Inferior parietal cortex (tissue), 1 donor: ENCODE data around the gene MIA2.
"Not testable (repeated sequence)": the region's sequence is repeated elsewhere in the genome, so short reads cannot be mapped to it uniquely, and the experiment has no call there.

Experiments
- DNase-seq: peaks from one replicate; pipeline ENCODE4 v3.0.0-alpha.2; 2016; ENCODE audit errors: extremely low spot score

Gene MIA2

GRCh38 chr14:39322807-39323206 is 89.1 kb downstream of the MIA2 start:
- no peak for DNase-seq

- no peak for DNase-seq
These were observed 90.4 kb downstream of the MIA2 start for GRCh38 chr14:39324097-39324496.

GRCh38 chr14:39339003-39339402 is 105.3 kb downstream of the MIA2 start:
- DNase-seq, result no peak

DNA sequence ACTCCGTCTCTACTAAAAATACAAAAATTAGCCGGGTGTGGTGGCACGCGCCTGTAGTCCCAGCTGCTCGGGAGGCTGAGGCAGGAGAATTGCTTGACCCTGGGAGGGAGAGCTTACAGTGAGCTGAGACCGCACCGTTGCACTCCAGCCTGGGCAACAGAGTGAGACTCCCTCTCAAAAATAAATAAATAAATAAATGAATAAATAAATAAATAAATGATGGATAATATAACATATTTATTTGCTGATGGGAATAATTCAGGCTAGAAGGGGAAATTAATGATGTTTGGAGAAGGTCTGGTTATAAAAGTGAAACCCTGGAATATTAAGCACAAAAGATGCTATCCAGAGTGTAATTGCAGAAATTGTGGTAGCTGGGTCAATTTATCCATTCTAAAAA is 107.4 kb downstream of the MIA2 start:
- DNase-seq, result not testable (repeated sequence)

DNA sequence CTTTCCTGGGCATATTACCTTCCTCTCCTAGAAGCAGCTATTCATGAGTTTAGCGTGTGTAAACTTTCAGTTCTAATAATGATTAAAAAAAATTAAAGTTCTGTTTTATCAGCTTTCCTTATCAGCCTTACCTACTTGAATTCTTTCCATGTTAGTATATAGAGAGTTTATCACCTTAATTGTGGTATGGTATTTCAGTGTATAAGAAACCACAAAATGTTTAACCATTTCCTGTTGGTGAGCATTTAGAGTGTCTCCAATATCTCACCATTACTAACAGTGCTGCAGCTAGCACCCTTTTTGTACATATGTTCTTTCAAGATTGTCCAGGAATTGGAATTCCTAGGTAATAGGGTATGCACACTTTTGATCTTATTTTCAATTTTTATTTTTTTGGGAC is 109.1 kb downstream of the MIA2 start:
- no peak for DNase-seq

DNA sequence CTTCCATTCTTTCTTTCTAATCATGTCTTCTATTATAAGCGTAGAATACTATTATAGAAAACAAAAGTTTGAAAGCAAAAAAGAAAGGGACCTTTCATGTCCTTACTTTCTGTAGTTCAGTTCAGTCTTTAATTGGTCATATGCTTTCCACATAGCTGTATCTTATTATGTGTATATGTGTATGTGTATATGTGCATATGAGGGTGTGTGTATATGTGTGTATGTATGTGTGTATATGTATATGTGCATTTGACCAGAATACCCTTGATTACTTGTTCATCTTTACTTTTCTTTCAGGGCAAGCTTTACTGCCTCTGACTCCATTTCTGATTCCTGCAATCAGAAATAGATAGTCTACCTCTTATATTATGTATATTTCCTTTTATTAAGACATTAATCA is 109.9 kb downstream of the MIA2 start:
- DNase-seq, result no peak

DNA sequence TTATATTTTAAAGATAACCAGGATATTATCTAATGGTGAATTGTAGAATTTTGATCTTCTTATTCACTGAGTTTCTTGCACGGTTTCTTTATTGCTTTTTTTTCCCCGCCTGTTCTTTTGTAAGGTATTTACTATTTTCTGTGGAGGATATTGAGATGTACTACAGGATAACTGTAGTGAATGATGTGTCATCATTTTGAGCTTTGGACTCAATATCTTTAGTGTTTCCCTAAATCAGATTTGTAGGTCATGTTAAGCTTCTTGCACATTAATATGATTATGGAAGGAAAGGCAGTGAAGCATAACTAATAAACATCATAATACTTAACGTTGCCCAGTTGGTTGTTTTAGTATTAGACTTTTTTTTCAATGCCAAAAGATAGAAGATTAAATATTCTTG is 117.2 kb downstream of the MIA2 start:
- no peak for DNase-seq

DNA sequence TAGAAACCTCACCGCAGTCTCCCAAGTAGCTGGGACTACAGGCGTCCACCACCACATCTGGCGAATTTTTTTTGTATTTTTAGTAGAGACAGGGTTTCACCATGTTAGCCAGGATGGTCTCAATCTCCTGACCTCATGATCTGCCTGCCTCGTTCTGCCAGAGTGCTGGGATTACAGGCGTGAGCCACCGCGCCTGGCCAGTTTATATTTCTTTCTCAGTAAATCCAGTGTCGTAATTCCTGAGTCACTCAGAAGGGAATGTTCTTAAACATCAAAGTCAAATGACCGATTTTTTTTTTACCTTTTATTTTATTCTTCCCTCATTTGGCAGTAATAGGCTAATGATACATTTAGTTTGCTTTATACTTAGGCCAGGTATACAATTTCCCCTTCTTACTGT is 118.0 kb downstream of the MIA2 start:
- no peak for DNase-seq

DNA sequence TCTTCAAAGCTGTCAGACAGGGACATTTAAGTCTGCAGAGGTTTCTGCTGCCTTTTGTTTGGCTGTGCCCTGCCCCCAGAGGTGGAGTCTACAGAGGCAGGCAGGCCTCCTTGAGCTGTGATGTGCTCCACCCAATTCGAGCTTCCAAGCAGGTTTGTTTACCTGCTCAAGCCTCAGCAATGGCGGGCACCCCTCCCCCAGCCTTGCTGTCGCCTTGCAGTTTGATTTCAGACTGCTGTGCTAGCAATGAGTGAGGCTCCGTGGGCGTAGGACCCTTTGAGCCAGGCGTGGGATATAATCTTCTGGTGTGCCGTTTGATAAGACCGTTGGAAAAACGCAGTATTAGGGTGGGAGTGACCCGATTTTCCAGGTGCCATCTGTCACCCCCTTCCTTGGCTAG is 125.4 kb downstream of the MIA2 start:
- DNase-seq, result not testable (repeated sequence)

DNA sequence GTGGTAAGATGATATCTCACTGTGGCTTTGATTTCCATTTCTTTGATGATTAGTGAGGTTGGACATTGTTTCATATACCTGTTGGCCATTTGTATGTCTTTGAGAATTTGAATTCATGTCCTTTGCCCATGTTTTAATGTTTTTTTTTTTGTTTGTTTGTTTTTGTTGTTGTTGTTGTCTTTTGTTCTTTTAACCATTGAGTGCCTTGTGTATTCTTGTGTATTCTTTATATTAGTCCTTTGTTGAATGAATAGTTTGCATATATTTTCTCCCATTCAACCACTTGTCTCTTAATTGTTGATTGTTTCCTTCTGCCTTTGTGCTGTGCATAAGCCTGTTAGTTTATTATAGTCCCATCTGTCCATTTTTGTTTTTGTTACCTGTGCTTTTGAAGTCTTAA is 126.6 kb downstream of the MIA2 start:
- DNase-seq, result no peak

- not testable (repeated sequence) for DNase-seq
These were observed 127.8 kb downstream of the MIA2 start for GRCh38 chr14:39361556-39361955.

DNA sequence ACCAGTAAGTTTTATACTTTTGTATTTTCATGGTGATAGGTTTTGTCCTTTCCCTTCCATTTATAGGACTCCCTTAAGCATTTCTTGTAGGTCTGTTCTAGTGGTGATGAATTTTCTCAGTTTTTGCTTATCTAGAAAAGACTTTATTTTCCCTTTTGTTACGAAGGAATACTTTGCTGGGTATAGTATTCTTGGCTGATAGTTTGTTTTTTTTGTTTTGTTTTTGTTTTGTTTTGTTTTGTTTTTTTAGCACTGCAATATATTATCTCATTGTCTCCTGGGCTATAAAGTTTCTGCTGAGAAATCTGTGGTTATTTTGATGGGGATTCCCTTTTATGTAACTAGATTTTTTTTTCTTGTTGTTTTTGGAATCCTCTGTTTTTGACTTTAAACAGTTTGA is 130.8 kb downstream of the MIA2 start:
- no peak for DNase-seq

DNA sequence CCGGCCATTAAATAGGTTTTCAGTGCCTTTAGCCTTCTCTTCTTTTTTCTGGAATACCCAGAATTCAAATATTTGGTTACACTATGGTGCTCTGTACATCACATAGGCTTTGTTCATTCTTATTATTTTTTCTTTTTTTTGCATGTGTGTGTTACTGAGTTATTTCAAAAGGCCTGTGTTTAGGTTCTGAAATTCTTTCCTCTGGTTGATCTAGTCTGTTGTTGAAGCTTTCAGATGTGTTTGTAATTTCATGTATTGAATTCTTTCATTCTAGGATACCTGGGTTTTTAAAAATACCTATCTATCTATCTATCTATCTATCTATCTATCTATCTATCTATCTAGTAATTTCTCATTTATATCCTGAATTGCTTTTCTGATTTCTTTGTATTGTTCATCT is 131.6 kb downstream of the MIA2 start:
- DNase-seq, result no peak

DNA sequence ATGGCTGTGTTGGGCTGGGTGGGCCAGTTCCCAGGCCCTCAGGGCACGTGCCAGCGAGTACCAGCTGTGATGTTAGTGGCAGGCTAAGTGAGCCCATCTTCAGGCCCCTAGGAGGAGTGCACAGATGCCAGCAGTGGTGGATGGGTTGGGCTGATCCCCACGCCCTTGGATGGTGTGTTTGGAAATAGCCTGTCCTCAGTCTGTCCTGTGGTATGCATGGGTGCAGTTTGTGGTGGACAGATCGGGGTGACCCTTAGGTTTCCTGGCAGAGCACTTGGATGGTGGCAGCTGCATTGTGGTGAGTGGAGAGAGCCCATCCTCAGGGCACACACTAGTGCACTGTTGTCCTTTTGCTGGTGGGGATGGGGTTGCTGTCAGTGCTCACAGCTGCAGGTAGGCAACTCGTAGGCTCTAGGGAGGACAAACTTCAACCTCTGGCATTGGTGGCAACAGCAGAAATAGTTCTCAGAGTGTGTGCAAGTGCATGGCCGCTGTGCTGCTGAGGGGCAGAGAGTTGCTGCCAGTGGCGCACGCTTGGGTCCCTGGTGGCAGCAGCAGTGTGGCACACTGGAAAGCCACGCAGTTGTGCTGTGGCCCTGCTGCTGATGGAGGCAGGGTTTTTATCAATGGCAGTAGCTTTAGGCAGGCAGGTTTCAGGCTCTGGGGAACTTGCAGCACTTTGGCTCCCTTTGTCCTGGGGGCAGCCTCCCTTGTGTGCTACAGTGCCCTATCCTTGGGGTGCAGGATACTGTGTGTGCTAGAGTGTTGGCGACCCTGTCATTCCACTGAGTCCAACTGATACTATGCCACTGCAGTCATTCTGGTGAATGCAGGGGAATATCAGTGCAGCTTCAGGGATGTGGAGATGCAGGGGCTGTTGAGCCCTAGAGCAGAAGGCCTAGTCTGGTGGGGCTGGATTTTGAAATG is 133.0 kb downstream of the MIA2 start:
- no peak for DNase-seq

DNA sequence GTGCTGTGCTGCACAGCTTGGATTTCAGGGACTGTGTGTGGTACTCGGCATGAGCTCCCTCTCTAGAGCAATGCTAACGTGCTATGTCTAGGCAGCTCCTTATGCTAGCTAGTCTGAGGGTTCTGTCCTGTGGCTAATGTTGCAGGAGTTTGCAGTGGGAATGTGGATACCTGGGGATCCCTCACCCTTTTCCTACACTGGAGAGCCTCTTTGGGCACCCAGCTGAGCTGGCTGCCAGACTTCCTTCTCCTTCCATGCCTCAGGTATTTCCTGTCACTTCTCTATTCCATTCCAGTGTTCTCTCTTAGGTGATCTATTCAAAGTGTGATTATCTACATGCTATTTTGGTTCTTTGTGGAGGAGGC is 133.7 kb downstream of the MIA2 start:
- DNase-seq, result no peak

- DNase-seq, result peak; percentile 72
These were observed 134.7 kb downstream of the MIA2 start for GRCh38 chr14:39368261-39368959.

- DNase-seq, result no peak
These were observed 135.3 kb downstream of the MIA2 start for GRCh38 chr14:39369029-39369428.

DNA sequence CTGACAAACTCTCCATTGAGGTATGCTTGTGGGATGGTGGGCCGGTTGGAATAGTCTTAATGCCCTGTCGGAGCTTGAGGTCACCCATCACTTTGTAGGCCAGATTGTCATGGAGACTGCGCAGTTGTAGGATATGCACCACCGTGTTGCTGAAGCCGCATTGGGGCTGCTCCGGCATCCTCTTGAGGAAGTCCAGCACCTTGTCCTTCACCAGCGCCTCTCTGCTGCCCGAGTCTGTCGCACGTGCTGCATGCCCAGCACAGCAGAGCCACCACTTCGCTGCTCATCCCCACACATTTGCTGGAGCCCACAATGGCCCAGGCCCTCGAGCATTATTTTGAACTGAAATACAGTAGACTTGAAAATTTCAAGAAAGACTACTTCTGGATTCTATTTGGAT is 136.7 kb downstream of the MIA2 start:
- DNase-seq, result no peak

- DNase-seq, result no peak
These were observed 138.9 kb downstream of the MIA2 start for GRCh38 chr14:39372656-39373055.

DNA sequence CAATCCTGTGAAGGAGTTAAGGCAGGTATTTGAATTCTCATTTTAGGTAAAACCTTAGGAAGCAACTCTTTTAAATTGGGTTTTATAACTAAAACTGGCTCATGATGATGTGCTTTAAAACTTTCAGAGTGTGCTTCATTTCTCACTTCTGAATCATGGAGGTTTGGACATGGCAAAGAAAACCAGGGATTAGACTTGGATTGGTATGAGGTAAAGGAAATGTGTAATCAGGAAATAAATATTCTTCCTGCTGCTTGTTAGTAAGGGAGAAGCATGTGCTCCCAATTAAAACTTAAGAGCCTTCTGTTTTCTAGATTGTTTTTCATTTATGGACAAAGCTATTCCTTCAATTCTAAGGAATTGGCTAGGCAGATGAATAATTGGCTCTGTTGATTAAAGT is 141.1 kb downstream of the MIA2 start:
- no peak for DNase-seq

GRCh38 chr14:39376667-39377403 is 143.1 kb downstream of the MIA2 start:
- peak; percentile 19 for DNase-seq

- peak; percentile 41 for DNase-seq
These were observed 147.7 kb downstream of the MIA2 start for GRCh38 chr14:39381366-39381765.

- no peak for DNase-seq
These were observed 148.7 kb downstream of the MIA2 start for GRCh38 chr14:39382463-39382862.
